GM12874 (cell line): Measurements from ENCODE around the gene MPST.

Experiments
- TF ChIP-seq, protein P1 (sequence below): IDR thresholded peaks from 2 replicates; pipeline ENCODE4 v1.5.1; 2011; ENCODE audit warnings: low read depth, mild to moderate bottlenecking, control low read depth, low read length, moderate library complexity; ENCODE audit not compliant: insufficient read depth

The MPST gene

DNA sequence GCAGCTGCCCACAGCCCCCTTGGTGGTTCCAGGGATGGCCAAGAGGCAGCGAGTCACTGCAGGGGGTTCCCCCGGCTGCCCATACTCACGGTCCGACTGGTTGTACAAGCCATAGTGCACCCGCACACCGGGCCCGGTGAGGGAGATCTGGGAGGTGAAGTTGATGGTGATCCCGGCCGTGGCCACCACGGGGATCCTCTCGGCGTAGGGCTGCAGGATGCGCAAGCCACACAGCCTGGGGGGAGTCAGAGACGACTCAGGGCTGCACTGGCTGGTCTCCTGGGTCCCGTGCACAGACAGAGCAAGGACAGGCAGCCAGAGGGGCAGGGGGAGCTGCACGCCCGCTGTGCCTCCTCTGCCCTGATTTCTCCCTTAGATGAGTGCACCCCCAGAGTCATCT, 55.5 kb downstream of the MPST start:
- TF ChIP-seq, protein P1, sequence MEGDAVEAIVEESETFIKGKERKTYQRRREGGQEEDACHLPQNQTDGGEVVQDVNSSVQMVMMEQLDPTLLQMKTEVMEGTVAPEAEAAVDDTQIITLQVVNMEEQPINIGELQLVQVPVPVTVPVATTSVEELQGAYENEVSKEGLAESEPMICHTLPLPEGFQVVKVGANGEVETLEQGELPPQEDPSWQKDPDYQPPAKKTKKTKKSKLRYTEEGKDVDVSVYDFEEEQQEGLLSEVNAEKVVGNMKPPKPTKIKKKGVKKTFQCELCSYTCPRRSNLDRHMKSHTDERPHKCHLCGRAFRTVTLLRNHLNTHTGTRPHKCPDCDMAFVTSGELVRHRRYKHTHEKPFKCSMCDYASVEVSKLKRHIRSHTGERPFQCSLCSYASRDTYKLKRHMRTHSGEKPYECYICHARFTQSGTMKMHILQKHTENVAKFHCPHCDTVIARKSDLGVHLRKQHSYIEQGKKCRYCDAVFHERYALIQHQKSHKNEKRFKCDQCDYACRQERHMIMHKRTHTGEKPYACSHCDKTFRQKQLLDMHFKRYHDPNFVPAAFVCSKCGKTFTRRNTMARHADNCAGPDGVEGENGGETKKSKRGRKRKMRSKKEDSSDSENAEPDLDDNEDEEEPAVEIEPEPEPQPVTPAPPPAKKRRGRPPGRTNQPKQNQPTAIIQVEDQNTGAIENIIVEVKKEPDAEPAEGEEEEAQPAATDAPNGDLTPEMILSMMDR: no peak

DNA sequence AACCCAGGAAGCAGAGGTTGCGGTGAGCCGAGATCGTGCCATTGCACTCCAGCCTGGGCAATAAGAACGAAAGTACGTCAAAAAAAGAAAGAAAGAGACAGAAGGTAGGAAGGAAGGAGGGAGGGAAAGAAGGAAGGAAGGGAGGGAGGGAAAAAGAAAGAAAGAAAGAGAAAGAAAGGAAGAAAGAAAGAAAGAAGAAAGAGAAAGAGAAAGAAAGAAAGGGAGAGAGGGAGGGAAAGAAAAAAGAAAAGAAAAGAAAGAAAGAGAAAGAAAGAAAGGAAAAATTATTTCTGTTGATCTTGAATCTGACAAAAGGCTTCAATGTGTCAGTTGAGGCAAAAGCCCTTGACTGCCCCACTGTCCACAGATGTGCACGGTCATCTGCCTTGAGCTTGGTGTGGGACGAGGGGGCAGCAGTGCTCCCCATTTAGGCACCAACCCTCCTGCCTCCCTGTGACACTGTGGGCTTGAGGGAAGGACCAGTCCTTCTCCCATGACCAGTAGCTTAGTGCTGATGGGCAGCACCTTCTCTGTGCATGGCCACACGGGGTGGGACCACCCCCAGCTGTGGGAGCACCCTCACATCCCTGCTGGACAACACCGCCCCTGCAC, 56.4 kb downstream of the MPST start:
- TF ChIP-seq, protein P1: no peak

DNA sequence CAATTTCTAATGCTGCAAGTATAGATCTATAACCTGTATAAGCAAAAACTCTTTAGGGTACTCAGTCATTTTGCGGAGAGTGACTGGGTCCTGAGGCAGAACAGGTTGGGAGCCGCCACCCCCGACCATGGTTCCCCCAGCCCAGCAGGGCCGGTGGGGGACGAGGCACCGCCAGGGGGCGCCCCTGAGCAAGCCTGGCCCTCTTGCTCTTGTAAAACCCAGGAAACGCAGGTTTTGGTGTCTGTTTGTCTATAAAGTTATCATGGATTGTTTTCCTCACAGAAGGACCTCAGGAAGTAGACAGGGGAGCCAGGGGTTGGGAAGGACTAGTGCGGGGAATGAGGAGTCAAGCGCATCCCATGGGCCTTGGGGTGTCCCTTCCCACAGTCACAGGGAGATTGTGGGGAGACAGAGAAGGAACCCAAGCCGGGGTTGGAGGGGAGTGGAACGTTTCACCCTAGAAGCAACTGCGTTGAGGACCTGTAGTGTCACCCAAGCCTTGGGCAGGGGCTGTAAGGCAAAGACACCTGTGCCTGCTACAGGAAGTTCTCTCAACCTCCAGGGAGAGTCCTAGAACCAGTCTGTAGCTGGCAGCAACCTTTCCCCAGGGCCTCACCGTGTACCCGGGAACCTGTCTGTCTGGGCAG, 58.4 kb downstream of the MPST start:
- TF ChIP-seq, protein P1: peak; percentile 95

DNA sequence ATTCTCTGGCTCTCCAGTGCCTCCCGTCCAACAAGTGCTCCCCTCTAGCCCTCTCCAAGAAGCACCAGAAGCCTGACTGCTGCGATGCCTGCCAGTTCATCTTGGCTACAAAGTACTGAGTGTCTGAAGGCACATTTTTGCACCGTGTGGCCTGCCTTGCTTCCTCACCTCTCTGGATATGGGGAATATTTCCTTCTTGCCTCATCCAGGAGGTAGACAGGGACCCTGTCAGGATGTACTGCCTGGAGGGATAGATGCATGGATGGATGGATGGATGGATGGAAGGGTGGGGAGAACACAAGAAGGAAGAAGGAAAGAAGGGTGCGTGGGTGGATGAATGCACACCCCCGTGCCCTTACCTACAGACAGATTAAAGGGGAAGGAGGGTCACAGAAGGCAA, 59.6 kb downstream of the MPST start:
- TF ChIP-seq, protein P1: no peak
